HEK293T (cell line): ENCODE data around the gene BCHE.

Source experiments
- BHLHE40 ChIP-seq: fragments of 450-650 bp; IDR thresholded peaks from 2 replicates; pipeline ENCODE4 v1.6.1; 2016; ENCODE audit warnings: mild to moderate bottlenecking, moderate library complexity, borderline replicate concordance
- CTBP1 ChIP-seq: fragments of 450-650 bp; IDR thresholded peaks from 2 replicates; pipeline ENCODE4 v1.6.1; 2016; ENCODE audit warnings: borderline replicate concordance
- FOXA1 ChIP-seq: fragments of 450-650 bp; IDR thresholded peaks from 2 replicates; pipeline ENCODE4 v1.6.1; 2016; ENCODE audit warnings: mild to moderate bottlenecking
- FOXK2 ChIP-seq: fragments of 450-650 bp; IDR thresholded peaks from 2 replicates; pipeline ENCODE4 v1.6.1; 2016; ENCODE audit warnings: mild to moderate bottlenecking
- FOXM1 ChIP-seq: fragments of 450-650 bp; IDR thresholded peaks from 2 replicates; pipeline ENCODE4 v1.6.1; 2017; ENCODE audit warnings: mild to moderate bottlenecking, borderline replicate concordance
- HDGF ChIP-seq: fragments of 450-650 bp; IDR thresholded peaks from 2 replicates; pipeline ENCODE4 v1.6.1; 2017; ENCODE audit warnings: antibody characterized with exemption, borderline replicate concordance
- L3MBTL2 ChIP-seq: fragments of 450-650 bp; conservative IDR thresholded peaks from 2 replicates; pipeline ENCODE4 v1.6.1; 2016; ENCODE audit warnings: mild to moderate bottlenecking
- LEF1 ChIP-seq: fragments of 450-650 bp; IDR thresholded peaks from 2 replicates; pipeline ENCODE4 v1.6.1; 2017; ENCODE audit warnings: mild to moderate bottlenecking, borderline replicate concordance
- SP1 ChIP-seq: fragments of 450-650 bp; IDR thresholded peaks from 2 replicates; pipeline ENCODE4 v1.6.1; 2017
- SUZ12 ChIP-seq: fragments of 450-650 bp; IDR thresholded peaks from 2 replicates; pipeline ENCODE4 v1.6.1; 2016; ENCODE audit warnings: mild to moderate bottlenecking
- TARDBP ChIP-seq: fragments of 450-650 bp; IDR thresholded peaks from 2 replicates; pipeline ENCODE4 v1.6.1; 2016
- TF ChIP-seq, protein P1 (sequence below): fragments of 450-650 bp; IDR thresholded peaks from 2 replicates; pipeline ENCODE4 v1.6.1; 2016

- TF ChIP-seq FOXM1 (no peak), BHLHE40 (no peak), CTBP1 (no peak), L3MBTL2 (no peak), FOXA1 (no peak), SP1 (no peak), SUZ12 (no peak), TARDBP (no peak), HDGF (no peak), LEF1 (no peak), FOXK2 (no peak)
- TF ChIP-seq, protein P1, sequence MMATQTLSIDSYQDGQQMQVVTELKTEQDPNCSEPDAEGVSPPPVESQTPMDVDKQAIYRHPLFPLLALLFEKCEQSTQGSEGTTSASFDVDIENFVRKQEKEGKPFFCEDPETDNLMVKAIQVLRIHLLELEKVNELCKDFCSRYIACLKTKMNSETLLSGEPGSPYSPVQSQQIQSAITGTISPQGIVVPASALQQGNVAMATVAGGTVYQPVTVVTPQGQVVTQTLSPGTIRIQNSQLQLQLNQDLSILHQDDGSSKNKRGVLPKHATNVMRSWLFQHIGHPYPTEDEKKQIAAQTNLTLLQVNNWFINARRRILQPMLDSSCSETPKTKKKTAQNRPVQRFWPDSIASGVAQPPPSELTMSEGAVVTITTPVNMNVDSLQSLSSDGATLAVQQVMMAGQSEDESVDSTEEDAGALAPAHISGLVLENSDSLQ: no peak
These were observed 61.4 kb downstream of the BCHE start for GRCh38 chr3:165775824-165776223.
